ENCODE data around the gene WARS2. TPM values are rescaled to one million over a fixed set of nuclear protein-coding genes. Genes with fewer than 3 reads are reported as not detected.
A peak's percentile ranks its signal among the peaks of the same experiment; 100 is the strongest.

WARS2 gene
- total RNA-seq, 4 donors from 2014 or later: 4.6 to 18.6 (median 10.3) TPM

DNA sequence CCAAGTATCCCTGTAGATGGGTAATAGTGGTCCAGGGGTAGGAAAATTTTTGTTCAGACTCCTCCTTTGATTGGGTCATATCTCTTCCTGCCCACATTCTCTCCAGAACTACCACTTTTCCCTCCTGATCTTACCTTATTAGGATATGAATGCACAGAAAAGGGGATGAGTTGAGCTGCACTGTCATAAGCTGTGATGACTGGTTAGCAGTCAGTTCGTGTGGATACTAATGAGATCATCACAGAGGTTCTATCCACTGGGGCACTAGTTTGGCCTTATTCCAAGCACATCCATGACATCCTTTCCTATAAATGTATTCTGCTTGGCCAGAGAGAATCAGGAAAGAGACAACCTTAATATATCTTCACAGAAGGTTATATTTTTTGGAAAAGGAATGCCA is 130.3 kb downstream of the WARS2 start:
- H3K9me3 ChIP-seq: no peaks in the 10 kb centered on the region
- H3K36me3 ChIP-seq: no peaks in the 10 kb centered on the region
- 48 to 89% methylated on average over 1 of the region's 1 CpG for WGBS, 2 donors (ENCODE audit: low coverage in 1 of 2)
- no peak overlapping the region for H3K27ac ChIP-seq
- no peak for TF ChIP-seq POLR2AphosphoS5 (IDR thresholded peaks at IDR 0.05)
- TF ChIP-seq POLR2A (IDR thresholded peaks at IDR 0.05): no peak
- TF ChIP-seq EP300 (IDR thresholded peaks at IDR 0.05; ENCODE audit: low read depth): no peak
- TF ChIP-seq, protein P1, sequence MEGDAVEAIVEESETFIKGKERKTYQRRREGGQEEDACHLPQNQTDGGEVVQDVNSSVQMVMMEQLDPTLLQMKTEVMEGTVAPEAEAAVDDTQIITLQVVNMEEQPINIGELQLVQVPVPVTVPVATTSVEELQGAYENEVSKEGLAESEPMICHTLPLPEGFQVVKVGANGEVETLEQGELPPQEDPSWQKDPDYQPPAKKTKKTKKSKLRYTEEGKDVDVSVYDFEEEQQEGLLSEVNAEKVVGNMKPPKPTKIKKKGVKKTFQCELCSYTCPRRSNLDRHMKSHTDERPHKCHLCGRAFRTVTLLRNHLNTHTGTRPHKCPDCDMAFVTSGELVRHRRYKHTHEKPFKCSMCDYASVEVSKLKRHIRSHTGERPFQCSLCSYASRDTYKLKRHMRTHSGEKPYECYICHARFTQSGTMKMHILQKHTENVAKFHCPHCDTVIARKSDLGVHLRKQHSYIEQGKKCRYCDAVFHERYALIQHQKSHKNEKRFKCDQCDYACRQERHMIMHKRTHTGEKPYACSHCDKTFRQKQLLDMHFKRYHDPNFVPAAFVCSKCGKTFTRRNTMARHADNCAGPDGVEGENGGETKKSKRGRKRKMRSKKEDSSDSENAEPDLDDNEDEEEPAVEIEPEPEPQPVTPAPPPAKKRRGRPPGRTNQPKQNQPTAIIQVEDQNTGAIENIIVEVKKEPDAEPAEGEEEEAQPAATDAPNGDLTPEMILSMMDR (IDR thresholded peaks at IDR 0.05): no peak
- H3K27me3 ChIP-seq: peaks cover 55% of the 10 kb centered on the region
- H3K4me3 ChIP-seq: no peak overlapping the region
- in situ Hi-C loops (cut with MboI; ENCODE audit: low pct_ligation_motif_present in 1 of 4, low pct_unique_long_range_greater_than_20kb in 1 of 4, low sequenced_read_pairs in 3 of 4): loop anchor here in 2 of 4 donors (25.0 kb wide), 1 partner anchor 848 kb away; no protein-coding TSS in a partner anchor
- no peak for DNase-seq
- H3K4me1 ChIP-seq: peaks cover 9 to 29% (median 21%) of the 10 kb centered on the region in 4 donors
- intact Hi-C loops (cut with DNase I; ENCODE audit: low total_unique reads): no loop called here

- 13 to 19% methylated on average over 2 of the region's 2 CpGs for whole genome bisulfite sequencing, 2 donors (ENCODE audit: low coverage in 1 of 2)
- intact Hi-C loops (cut with DNase I; ENCODE audit: low total_unique reads): loop anchor here (10.0 kb wide), 1 partner anchor 854 kb away; no protein-coding TSS in a partner anchor
Observed at GRCh38 chr1:119009312-119009655, 131.2 kb downstream of the WARS2 start.

DNA sequence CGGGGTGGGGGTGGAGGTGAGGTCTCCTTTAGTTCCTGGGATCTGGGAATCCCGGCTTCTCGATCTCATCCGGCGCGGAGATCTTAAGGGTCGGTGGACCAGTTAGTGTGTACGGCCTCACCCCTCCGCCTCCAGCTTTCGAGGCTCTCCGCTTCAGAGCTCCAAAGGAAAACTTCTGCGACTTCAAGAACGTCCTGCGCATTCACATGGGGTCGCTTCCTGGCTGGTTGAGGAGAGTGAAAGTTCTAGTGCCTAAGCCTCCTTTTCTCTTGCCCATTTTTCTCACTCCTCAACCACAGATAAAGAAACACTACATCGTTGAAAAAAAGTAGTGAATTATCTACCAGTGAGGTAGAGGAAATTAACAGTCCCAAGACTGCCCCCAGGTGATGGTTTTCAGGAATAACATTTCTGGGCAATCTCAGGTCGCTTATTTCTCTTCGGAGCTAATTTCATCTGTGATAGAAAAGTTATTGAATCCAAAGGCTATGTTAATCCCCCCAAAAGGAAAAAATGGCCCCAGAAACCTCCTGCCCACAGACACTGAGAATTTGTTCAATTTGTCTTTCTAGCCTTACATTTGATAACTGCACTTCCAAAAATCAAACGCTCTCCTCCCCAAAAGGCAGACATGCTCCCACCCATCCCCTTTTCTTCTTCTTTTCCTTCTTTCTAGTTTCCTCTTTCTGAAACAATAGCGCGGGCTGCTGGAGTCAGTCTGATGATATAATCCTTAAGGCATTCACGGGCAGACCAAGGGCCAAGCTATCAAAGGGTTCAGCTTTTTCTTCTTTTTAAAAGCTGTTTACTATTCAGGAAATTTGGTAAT is 131.8 kb downstream of the WARS2 start:
- peak overlapping the region in 3 of 4 donors; percentile 6 to 41 (median 10) for H3K4me3 ChIP-seq
- no peak overlapping the region for H3K27ac ChIP-seq
- 12 to 14% methylated on average over 7 to 21 of the region's 22 CpGs for WGBS, 2 donors (ENCODE audit: low coverage in 1 of 2)
- H3K36me3 ChIP-seq: no peaks in the 10 kb centered on the region
- no peak for DNase-seq
- H3K27me3 ChIP-seq: peaks cover 70% of the 10 kb centered on the region
- no peaks in the 10 kb centered on the region for H3K9me3 ChIP-seq
- TF ChIP-seq POLR2AphosphoS5 (IDR thresholded peaks at IDR 0.05): no peak
- TF ChIP-seq, protein P1 (IDR thresholded peaks at IDR 0.05): peak; percentile 51 to 71 (median 62)
- intact Hi-C loops (cut with DNase I; ENCODE audit: low total_unique reads) (loop anchor here (10.0 kb wide), 1 partner anchor 854 kb away; no protein-coding TSS in a partner anchor), in situ Hi-C loops (cut with MboI; ENCODE audit: low pct_ligation_motif_present in 1 of 4, low pct_unique_long_range_greater_than_20kb in 1 of 4, low sequenced_read_pairs in 3 of 4) (loop anchor here in 2 of 4 donors (25.0 kb wide), 1 partner anchor 846 kb away; no protein-coding TSS in a partner anchor)
- peaks cover 9 to 29% (median 21%) of the 10 kb centered on the region in 4 donors for H3K4me1 ChIP-seq

More at GRCh38 chr1:119009312-119009655, 131.2 kb downstream of the WARS2 start:
- H3K27me3 ChIP-seq: peaks cover 65% of the 10 kb centered on the region
- no peaks in the 10 kb centered on the region for H3K9me3 ChIP-seq
- H3K27ac ChIP-seq: no peak overlapping the region
- in situ Hi-C loops (cut with MboI; ENCODE audit: low pct_ligation_motif_present in 1 of 4, low pct_unique_long_range_greater_than_20kb in 1 of 4, low sequenced_read_pairs in 3 of 4): loop anchor here in 2 of 4 donors (25.0 kb wide), 1 partner anchor 847 kb away; no protein-coding TSS in a partner anchor
- H3K4me1 ChIP-seq: peaks cover 9 to 29% (median 21%) of the 10 kb centered on the region in 4 donors
- no peak for DNase-seq
- H3K4me3 ChIP-seq: no peak overlapping the region
- TF ChIP-seq, protein P1 (IDR thresholded peaks at IDR 0.05): no peak
- TF ChIP-seq POLR2AphosphoS5 (IDR thresholded peaks at IDR 0.05): no peak
- no peak for TF ChIP-seq EP300 (IDR thresholded peaks at IDR 0.05; ENCODE audit: low read depth)
- no peak for TF ChIP-seq POLR2A (IDR thresholded peaks at IDR 0.05)
- H3K36me3 ChIP-seq: no peaks in the 10 kb centered on the region

DNA sequence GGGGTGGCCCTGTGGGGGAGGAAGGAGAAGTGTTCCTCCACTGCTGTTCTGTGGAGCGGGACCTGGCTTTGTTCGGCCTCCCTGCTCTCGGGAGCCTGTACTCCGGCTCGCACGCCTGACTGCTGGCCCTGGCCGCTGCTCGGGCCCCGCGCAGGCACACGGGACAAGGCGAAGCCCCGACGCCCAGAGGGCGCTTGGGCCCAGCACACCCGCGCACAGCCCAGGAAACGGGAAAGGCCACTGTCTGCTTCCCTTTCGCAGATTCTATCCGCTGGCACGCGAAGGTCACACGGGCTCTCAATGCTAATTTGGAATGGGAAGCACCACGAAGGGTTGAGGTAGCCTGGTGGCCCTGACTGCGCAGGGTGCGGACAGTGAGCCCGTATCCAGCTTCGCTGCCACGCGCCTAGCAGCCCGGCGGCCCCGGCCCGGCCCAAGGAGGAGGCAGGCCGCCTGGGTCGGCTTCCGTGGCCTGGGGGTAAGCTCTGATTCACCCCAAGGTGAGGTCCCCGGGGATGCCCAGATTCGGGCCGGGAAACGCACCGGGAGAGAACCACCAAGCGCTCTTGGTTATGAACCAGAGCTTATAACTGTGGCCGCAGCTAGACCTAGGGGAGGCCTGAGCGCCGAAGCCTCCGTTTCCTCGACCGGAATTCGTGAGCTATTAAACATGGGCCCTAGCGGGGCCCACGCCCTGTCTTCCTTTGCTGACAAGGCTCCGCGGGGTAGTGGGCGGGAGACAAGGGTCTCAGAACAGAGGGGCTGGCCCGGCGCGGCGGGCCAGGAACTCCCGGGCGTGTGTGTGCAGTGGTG is 132.6 kb downstream of the WARS2 start:
- WGBS, 2 donors (ENCODE audit: low coverage in 1 of 2): 10% methylated on average over 36 of the region's 61 CpGs; no CpG with 5 or more reads in 1 of the 2 donors
- Histone ChIP-seq H3K27me3 (peaks cover 79% of the 10 kb centered on the region), H3K36me3 (no peaks in the 10 kb centered on the region), H3K27ac (no peak overlapping the region), H3K4me1 (peaks cover 9 to 29% (median 21%) of the 10 kb centered on the region in 4 donors), H3K4me3 (peak overlapping the region in 2 of 4 donors; percentile 6 to 41), H3K9me3 (no peaks in the 10 kb centered on the region)
- no peak for DNase-seq
- TF ChIP-seq POLR2AphosphoS5 (IDR thresholded peaks at IDR 0.05) (no peak), POLR2A (IDR thresholded peaks at IDR 0.05) (no peak), EP300 (IDR thresholded peaks at IDR 0.05; ENCODE audit: low read depth) (no peak)
- TF ChIP-seq, protein P1 (IDR thresholded peaks at IDR 0.05): no peak
- in situ Hi-C loops (cut with MboI; ENCODE audit: low pct_ligation_motif_present in 1 of 4, low pct_unique_long_range_greater_than_20kb in 1 of 4, low sequenced_read_pairs in 3 of 4): loop anchor here in 2 of 4 donors (25.0 kb wide), 1 partner anchor 846 kb away; no protein-coding TSS in a partner anchor
- intact Hi-C loops (cut with DNase I; ENCODE audit: low total_unique reads): loop anchor here (10.0 kb wide), 1 partner anchor 853 kb away; no protein-coding TSS in a partner anchor
